ENCODE results near the gene ZNF410. TPM values are rescaled to one million over a fixed set of nuclear protein-coding genes. Genes with fewer than 3 reads are reported as not detected.

The ZNF410 gene
- total and polyA plus RNA-seq, 2 of the 13 experiments (the other 11 are each of a cell fraction or from before 2014, with no cell fraction given): 19.2 to 44.3 TPM

- TF ChIP-seq ELF3 (CRISPR knock-in tag; IDR thresholded peaks at IDR 0.05): peak; percentile 40; the same call in 1 of the 2 replicates
- no peak for TF ChIP-seq FOXM1 (CRISPR knock-in tag; IDR thresholded peaks at IDR 0.05)
- peak; percentile 28; the same call in 1 of the 2 replicates for TF ChIP-seq TGIF2 (CRISPR knock-in tag; IDR thresholded peaks at IDR 0.05)
- 0 out of 2 replicates have a peak, but pooled peaks have one; percentile 2 for TF ChIP-seq ZNF234 (CRISPR knock-in tag; conservative IDR thresholded peaks at IDR 0.05)
- Histone ChIP-seq H3K4me2 (ENCODE audit: low read depth, low read length) (peak overlapping the region; percentile 96), H3K36me3 (replicated peaks in 1 of 2; ENCODE audit: control insufficient read depth in 1 of 2, insufficient read depth in 2 of 2, low read length in 2 of 2) (no peaks in the 10 kb centered on the region; a peak in 1 of 5 replicates), H3K79me2 (ENCODE audit: insufficient read depth, low read length) (no peaks in the 10 kb centered on the region), H3K9me3 (ENCODE audit: low read length) (no peaks in the 10 kb centered on the region), H4K20me1 (ENCODE audit: insufficient read depth, low read length) (no peaks in the 10 kb centered on the region; the same call in 1 of the 2 replicates), H2AFZ (ENCODE audit: low read length) (no peak overlapping the region), H3K27ac (ENCODE audit: extremely low read length, insufficient read depth, low read length) (peak overlapping the region; percentile 95), H3K9ac (ENCODE audit: insufficient read depth, low read depth, low read length) (peak overlapping the region; percentile 98), H3K4me3 (replicated peaks in 1 of 3; ENCODE audit: insufficient read depth in 1 of 3, low read depth in 2 of 3, low read length in 3 of 3) (peak overlapping the region; percentile 64 to 75 (median 65)), H3K4me1 (ENCODE audit: insufficient read depth, low read length) (peaks cover 46% of the 10 kb centered on the region), H3K27me3 (ENCODE audit: control insufficient read depth in 1 of 2, insufficient read depth in 2 of 2, low read length in 2 of 2) (no peaks in the 10 kb centered on the region)
- in situ Hi-C loops (cut with HindIII; ENCODE audit: extremely low pct_ligation_motif_present, low pct_unique_long_range_greater_than_20kb): no loop called here
- ChIA-PET POLR2A (interaction anchor here (0.8 to 6.4 kb wide), 28 partner anchors 8 to 282 kb away, joined by 3 to 105 read pairs (median 4); partner anchors contain the start of genes ACOT2, ACOT6, BBOF1 and COQ6), CTCF (ENCODE audit: low intra/inter-chr PET ratio, low total read pairs) (no interaction called here)
- DNase-seq (ENCODE audit: low spot score) (peak; percentile 38), ATAC-seq (peak; percentile 37), FAIRE-seq (no peak)
- 4% methylated on average over 6 of the region's 6 CpGs for WGBS (ENCODE audit: low lambda C conversion rate)
- BruUV-seq (replicated peaks): TSS peak; percentile 90
- intact Hi-C loops (cut with micrococcal nuclease; ENCODE audit: unreplicated experiment): loop anchor here (1.0 to 2.0 kb wide), 2 partner anchors 13 to 36 kb away; partner anchors contain the start of gene ZNF410
Measured at GRCh38 chr14:73851000-73851399, 35.7 kb upstream of the ZNF410 start.

GRCh38 chr14:73851567-73852382 is 34.9 kb upstream of the ZNF410 start, which contains the start of gene PTGR2:
PTGR2 (plus strand) TSS chr14:73851831; CDS start chr14:73858863, 7,032 bp downstream.
- peak within 1 kb of the TSS; percentile 72 to 75 (median 72) for H3K4me3 ChIP-seq (replicated peaks in 1 of 3; ENCODE audit: insufficient read depth in 1 of 3, low read depth in 2 of 3, low read length in 3 of 3)
- DNase-seq (ENCODE audit: low spot score) (peak; percentile 97), ATAC-seq (peak; percentile 91), FAIRE-seq (peak; percentile 66)
- no peaks in the 10 kb centered on the region for H3K27me3 ChIP-seq (ENCODE audit: control insufficient read depth in 1 of 2, insufficient read depth in 2 of 2, low read length in 2 of 2)
- H2AFZ ChIP-seq (ENCODE audit: low read length): peak within 1 kb of the TSS; percentile 48
- BruUV-seq (replicated peaks): TSS peak; percentile 89
- intact Hi-C loops (cut with micrococcal nuclease; ENCODE audit: unreplicated experiment): loop anchor here (1.0 to 2.0 kb wide), 2 partner anchors 13 to 35 kb away; partner anchors contain the start of gene ZNF410
- in situ Hi-C loops (cut with HindIII; ENCODE audit: extremely low pct_ligation_motif_present, low pct_unique_long_range_greater_than_20kb): no loop called here
- no peaks in the 10 kb centered on the region for H3K9me3 ChIP-seq (ENCODE audit: low read length)
- H3K36me3 ChIP-seq (replicated peaks in 1 of 2; ENCODE audit: control insufficient read depth in 1 of 2, insufficient read depth in 2 of 2, low read length in 2 of 2): no peaks in the 10 kb centered on the region; a peak in 1 of 5 replicates
- ChIA-PET POLR2A (interaction anchor here (0.8 to 6.4 kb wide), 36 partner anchors 9 to 1218 kb away, joined by 3 to 105 read pairs (median 4); partner anchors contain the start of genes ACOT1, ACOT2, ACOT6 and BBOF1), CTCF (ENCODE audit: low intra/inter-chr PET ratio, low total read pairs) (no interaction called here)
- H3K27ac ChIP-seq (ENCODE audit: extremely low read length, insufficient read depth, low read length): peak within 1 kb of the TSS; percentile 95
- H3K79me2 ChIP-seq (ENCODE audit: insufficient read depth, low read length): no peaks in the 10 kb centered on the region
- WGBS (ENCODE audit: low lambda C conversion rate): 2% methylated on average over 28 of the region's 51 CpGs
- peak within 1 kb of the TSS; percentile 98 for H3K9ac ChIP-seq (ENCODE audit: insufficient read depth, low read depth, low read length)
- H3K4me2 ChIP-seq (ENCODE audit: low read depth, low read length): peak within 1 kb of the TSS; percentile 96
- no peaks in the 10 kb centered on the region; the same call in 1 of the 2 replicates for H4K20me1 ChIP-seq (ENCODE audit: insufficient read depth, low read length)
- peaks cover 46% of the 10 kb centered on the region for H3K4me1 ChIP-seq (ENCODE audit: insufficient read depth, low read length)
- TF ChIP-seq ARNT (IDR thresholded peaks at IDR 0.05) (no peak), ZNF614 (CRISPR knock-in tag; IDR thresholded peaks at IDR 0.05; ENCODE audit: borderline replicate concordance) (no peak), MAX (IDR thresholded peaks at IDR 0.05) (peak; percentile 81), MXI1 (IDR thresholded peaks at IDR 0.05; ENCODE audit: borderline replicate concordance, low read depth, low read length) (peak; percentile 58; the same call in 1 of the 3 replicates), PRPF4 (IDR thresholded peaks at IDR 0.05; ENCODE audit: low read depth, low read length, poor library complexity, severe bottlenecking) (no peak), ZNF572 (CRISPR knock-in tag; IDR thresholded peaks at IDR 0.05) (no peak), IKZF5 (CRISPR knock-in tag; IDR thresholded peaks at IDR 0.05) (peak; percentile 46; the same call in 1 of the 2 replicates)
- TF ChIP-seq, protein P1, sequence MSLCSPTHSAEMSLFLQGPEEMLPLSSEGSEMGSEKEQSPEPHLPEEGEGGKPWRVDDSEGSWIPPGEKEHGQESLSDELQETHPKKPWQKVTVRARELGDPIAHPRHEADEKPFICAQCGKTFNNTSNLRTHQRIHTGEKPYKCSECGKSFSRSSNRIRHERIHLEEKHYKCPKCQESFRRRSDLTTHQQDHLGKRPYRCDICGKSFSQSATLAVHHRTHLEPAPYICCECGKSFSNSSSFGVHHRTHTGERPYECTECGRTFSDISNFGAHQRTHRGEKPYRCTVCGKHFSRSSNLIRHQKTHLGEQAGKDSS (CRISPR knock-in tag; IDR thresholded peaks at IDR 0.05; ENCODE audit: borderline replicate concordance, low read depth): 0 out of 2 replicates have a peak, but pooled peaks have one; percentile 4

Data from HepG2 (cell line).